ENCODE results near the gene DEDD. TPM values are rescaled to one million over a fixed set of nuclear protein-coding genes. Genes with fewer than 3 reads are reported as not detected.

DEDD gene
- total RNA-seq, 1 experiment from 2014 or later: 18.8 TPM

DNA sequence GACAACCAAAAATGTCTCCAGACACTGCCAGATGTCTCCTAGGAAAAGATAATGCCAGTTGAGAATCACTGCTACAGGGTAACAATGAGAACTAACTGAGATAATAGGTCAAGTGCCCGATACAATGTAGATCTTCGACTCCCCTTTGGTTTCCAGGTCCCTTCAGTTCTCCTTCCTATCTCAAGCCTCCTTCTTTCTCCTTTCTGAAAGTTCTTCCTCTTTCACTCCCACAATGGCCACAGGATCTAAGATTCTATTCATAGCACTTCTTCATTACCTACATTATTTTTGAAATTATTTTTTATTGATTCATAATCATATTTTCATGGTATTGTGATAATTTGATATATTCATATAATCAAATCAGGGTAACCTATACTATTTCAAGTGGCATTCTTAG, 20.9 kb downstream of the DEDD start:
- in situ Hi-C loops (cut with HindIII; ENCODE audit: low pct_unique_long_range_greater_than_20kb, low sequenced_read_pairs): no loop called here

DNA sequence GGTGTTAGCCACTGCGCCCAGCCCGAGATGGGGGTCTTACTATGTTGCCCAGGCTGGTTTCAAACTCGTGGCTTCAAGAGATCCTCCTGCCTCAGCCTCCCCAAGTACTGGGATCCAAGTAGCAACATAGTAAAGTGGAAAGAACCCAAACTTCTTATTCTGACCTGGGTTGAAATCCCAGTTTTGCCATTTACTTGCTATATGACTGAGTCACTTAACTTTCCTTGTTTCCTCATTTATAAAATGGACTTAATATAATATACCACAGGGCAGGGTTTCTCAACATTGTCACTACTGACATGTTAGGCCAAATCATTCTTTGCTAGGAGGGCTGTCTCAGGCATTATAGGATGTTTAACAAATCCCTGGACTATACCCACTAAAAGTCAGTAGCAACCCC, 21.4 kb downstream of the DEDD start:
- in situ Hi-C loops (cut with HindIII; ENCODE audit: low pct_unique_long_range_greater_than_20kb, low sequenced_read_pairs): no loop called here
- DNase-seq (ENCODE audit: low read depth, low spot score): no peak

More for the DNA sequence above, 20.9 kb downstream of the DEDD start:
- DNase-seq (ENCODE audit: low read depth, low spot score): no peak

DNA sequence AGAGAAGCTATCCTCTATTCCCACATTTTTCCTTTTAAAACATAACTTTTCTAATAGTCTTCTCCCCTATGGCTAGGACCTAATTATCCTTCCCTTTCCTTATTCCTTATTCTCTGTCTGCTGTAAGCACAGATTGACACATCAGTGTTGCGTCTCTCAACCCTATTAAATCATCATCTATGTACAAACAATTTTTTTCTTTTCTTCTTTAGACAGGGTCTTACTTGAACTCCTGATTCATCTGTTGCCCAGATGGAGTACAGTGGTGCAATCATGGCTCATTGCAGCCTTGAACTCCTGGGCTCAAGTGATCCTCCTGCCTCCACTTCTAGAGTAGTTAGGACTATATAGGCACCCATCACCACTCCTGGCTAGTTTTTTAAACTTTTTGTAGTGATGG, 26.0 kb downstream of the DEDD start:
- no peak for DNase-seq (ENCODE audit: low read depth, low spot score)
- in situ Hi-C loops (cut with HindIII; ENCODE audit: low pct_unique_long_range_greater_than_20kb, low sequenced_read_pairs): no loop called here

DNA sequence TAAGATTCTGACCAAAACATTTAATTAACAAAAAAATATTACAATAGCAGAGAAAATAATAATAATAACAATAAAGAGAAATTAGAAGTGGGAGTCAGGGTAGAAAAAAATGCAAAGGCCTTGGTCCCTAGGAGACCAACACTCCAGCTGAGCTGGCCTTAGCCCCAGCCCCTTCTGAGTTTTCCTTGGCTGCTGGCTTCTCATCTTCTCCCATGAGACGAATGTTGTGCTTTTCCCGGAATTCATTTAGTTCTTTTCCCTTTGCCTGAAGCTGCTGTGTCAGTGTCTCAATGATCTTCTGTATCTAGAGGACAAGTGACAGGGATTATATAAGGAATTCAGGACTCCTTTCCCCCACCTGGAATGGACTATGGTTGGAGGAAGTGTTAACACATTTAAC, 31.9 kb downstream of the DEDD start:
- in situ Hi-C loops (cut with HindIII; ENCODE audit: low pct_unique_long_range_greater_than_20kb, low sequenced_read_pairs): no loop called here
- DNase-seq (ENCODE audit: low read depth, low spot score): no peak

DNA sequence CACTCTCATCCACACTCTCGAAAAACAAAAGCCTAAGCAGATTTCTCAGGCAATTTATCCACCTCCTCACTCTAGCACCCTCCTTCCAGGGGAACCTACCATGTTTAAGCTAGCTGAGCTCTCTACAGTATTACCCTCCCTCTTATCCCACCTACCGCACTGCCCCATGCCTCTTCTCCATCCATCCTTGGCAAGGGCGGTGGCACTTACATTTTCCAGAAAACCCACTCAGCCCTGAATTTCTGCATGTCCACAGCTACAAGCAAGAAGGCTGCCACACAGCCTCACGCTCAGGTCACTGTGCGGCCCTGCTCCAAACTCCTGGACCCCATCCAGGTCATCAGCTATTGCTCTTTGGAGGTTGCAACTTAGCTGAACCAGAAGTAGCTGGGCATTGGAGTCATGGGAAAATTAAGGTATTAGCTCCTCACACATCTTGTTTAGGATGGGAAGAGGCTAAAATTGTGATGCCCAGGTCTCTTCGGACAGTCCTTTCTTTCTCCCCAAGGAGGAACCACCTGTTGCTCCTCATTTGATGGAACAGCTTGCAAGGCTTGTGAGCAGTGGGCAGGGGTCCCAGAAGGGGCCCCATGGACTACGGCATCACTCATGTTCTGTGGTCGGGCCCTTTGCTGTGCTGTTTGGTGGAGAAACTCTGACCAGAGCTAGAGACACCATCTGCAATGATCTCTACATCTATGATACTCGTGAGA, 33.2 kb downstream of the DEDD start:
- in situ Hi-C loops (cut with HindIII; ENCODE audit: low pct_unique_long_range_greater_than_20kb, low sequenced_read_pairs): no loop called here
- DNase-seq (ENCODE audit: low read depth, low spot score): no peak

DNA sequence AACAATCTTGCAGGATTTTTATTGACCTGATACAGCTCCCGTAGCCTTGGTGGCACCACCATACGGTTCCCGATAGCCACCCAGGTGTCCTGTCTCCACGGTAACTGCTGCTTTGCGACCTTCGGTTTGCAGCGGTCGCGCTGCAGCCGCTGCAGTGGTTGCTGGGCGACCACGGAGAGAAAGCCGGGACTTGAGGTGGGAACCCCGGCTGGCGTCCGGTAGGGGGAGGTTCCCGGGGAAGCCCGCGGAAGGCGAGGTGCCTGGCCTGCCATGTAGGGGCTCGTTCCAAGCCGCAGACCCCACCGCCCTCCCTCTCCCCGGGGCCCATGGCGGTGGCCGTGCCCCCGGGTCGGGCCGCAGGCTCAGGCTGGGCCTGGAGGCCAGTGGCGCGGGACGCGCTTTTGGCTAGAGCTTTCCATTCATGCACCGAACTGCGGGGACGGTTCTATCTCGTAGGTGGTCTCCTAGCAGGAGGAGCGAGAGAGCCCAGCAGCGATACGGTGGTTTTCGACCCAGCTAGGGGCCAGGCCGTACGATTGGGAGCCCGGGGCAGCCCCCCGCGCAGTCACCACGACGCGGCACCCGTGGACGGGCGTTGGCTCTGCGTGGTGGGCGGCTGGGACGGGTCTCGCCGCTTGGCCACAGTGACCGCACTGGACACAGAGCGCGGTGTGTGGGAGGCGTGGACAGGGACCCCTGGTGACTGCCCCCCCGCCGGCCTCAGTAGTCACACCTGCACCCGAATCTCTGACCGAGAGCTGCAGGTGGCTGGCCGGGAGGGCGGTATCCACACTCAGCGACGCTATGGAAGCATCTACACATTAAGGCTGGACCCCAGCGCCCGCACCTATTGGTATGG, 34.0 kb downstream of the DEDD start, which contains the start of gene KLHDC9:
KLHDC9 (plus strand) TSS at position 152 of the 859 bp plus-strand sequence; CDS start at position 327, 175 bp downstream.
- no peak for DNase-seq (ENCODE audit: low read depth, low spot score)
- in situ Hi-C loops (cut with HindIII; ENCODE audit: low pct_unique_long_range_greater_than_20kb, low sequenced_read_pairs): no loop called here

DNA sequence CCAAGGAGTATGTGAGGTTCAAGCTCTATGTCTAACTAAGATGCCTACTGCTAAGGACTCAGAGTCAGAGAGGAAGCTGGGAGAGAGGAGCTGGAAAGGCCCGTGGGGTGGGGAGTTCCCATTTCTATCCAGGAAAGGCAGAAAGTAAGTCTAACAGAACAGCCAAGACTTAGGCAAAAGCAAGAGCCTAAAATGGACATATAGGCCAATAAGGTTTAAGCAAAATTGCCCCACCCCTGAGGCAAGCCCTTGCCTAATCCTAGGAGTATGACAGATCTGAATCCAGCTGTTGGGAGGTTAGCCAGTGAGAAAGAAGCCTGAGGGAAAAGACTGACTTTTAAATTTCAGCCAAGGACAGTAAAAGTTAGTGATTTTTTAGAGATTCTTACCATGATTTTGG, 35.9 kb downstream of the DEDD start:
- no peak for DNase-seq (ENCODE audit: low read depth, low spot score)
- in situ Hi-C loops (cut with HindIII; ENCODE audit: low pct_unique_long_range_greater_than_20kb, low sequenced_read_pairs): no loop called here

DNA sequence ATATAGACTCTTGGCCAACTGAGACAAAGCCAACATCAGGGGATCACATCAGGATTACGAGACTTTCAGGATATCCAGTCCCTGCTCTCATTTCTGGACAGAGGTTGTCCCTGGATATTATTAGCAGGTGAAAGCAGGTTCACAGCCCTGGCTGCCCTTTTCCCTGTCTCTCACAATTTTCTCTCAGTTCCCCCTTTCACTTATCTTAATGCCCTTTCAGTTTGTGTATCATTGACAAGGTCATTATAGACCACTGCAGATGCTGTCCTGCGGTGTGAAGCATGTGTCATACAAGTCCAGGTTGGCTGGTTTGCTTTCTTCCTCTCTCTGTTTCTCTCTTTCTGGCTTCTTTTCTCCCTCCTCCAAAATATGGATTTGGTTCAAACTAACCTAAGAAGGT, 36.5 kb downstream of the DEDD start:
- in situ Hi-C loops (cut with HindIII; ENCODE audit: low pct_unique_long_range_greater_than_20kb, low sequenced_read_pairs): no loop called here
- no peak for DNase-seq (ENCODE audit: low read depth, low spot score)

DNA sequence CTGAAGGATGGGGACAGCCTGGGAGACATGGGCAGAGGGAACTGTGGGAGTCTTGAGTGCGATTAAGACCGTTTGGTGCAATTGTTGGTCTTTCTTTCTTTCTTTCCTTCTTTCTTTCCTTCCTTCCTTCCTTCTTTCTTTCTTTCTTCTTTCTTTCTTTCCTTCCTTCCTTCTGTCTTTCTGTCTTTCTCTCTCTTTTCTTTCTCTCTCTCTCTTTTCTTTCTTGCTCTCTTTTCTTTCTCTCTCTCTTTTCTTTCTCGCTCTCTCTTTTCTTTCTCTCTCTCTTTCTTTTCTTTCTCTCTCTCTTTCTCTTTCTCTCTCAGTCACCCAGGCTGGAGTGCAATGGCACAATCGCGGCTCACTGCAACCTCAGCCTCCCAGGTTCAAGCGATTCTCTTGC, 37.2 kb downstream of the DEDD start:
- no peak for DNase-seq (ENCODE audit: low read depth, low spot score)
- in situ Hi-C loops (cut with HindIII; ENCODE audit: low pct_unique_long_range_greater_than_20kb, low sequenced_read_pairs): no loop called here

DNA sequence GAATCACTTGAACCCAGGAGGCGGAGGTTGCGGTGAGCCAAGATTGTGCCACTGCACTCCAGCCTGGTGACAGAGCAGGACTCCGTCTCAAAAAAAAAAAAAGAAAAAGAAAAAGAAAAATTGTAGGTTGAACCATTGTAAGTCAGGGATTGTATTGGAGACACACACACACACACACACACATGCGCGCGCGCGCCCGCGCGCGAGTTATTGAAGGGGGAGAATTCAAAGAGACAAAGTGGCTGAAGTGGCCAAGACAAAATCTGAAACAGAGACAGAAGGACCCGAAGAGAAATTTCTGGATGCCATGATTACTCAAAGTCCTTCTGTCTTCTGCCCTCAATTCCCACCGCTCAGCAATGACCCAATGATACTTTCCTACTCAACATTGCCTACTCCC, 38.0 kb downstream of the DEDD start:
- in situ Hi-C loops (cut with HindIII; ENCODE audit: low pct_unique_long_range_greater_than_20kb, low sequenced_read_pairs): no loop called here

DNA sequence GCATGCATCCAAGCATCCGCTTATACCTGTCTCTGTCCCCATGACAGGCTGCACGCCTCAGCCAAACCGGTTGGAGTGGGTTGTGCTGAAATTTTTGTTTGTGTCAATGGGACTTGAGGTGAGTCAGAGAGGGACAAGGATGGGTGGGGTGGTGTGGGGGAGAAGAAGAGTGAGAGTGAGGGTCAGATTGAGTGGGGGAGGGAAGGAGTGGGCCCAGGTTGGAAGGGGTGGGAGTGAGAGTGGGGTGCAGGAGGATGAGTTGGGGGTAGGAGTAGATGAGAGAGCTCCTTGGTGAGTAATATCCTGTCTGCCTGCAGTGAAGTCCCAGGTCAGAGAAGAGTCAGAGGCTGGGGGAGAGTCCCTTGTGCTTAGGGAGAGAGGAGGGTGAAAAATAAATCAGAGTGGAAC, 39.8 kb downstream of the DEDD start:
- in situ Hi-C loops (cut with HindIII; ENCODE audit: low pct_unique_long_range_greater_than_20kb, low sequenced_read_pairs): no loop called here
- DNase-seq (ENCODE audit: low read depth, low spot score): no peak

More for the DNA sequence above, 38.0 kb downstream of the DEDD start:
- no peak for DNase-seq (ENCODE audit: low read depth, low spot score)

DNA sequence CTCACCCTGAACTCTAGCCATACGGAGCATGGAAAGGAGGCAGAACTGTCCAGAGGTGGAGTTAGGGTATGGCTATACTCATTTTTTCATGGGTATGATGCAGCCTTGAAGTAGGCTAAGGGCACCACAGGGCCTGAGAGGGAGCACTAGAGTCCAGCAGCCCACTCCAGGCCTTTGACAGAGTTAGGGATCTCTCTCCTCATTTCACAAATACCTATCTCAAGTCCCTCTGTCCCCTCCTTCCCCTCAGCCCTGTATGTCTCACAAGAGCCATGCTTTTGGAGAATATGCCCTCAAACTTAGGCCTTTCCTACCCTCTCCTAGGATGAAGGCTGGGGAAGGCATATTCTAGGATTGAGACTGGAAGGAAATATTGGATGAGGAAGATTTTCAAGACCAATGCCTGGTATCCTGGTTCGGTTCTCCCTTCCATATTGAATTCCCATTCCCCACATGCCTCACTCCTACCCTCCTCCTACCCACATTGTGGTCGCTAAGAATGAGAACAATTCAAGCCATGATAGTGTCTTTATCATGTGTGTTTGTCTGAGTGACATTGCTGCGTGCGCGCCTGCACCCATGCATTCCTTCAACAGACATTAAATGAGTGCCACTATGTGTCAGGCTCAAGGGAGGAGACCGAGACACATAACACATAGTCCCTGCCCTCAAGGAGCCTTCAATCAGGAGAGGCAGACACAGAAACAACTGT, 40.5 kb downstream of the DEDD start:
- no peak for DNase-seq (ENCODE audit: low read depth, low spot score)
- in situ Hi-C loops (cut with HindIII; ENCODE audit: low pct_unique_long_range_greater_than_20kb, low sequenced_read_pairs): no loop called here

DNA sequence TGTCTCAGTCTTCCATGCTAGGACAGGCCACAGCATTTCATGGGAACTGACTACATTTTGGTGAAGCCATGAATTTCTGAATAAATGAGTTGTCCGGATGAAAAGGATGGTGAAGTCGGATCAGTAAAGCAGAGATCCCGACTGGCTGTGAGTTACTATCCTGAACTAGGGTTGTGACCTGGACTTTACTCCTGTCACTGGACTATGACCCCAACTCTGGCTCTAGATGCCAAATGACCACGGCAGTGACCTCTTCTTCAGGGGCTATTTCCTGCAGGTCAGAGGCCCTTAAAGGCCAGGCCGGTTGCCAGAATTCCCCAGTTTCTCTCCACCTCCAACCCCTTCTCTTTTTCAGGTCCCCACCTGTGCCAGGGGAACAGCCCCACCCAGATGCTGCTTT, 41.4 kb downstream of the DEDD start:
- no peak for DNase-seq (ENCODE audit: low read depth, low spot score)
- in situ Hi-C loops (cut with HindIII; ENCODE audit: low pct_unique_long_range_greater_than_20kb, low sequenced_read_pairs): no loop called here

DNA sequence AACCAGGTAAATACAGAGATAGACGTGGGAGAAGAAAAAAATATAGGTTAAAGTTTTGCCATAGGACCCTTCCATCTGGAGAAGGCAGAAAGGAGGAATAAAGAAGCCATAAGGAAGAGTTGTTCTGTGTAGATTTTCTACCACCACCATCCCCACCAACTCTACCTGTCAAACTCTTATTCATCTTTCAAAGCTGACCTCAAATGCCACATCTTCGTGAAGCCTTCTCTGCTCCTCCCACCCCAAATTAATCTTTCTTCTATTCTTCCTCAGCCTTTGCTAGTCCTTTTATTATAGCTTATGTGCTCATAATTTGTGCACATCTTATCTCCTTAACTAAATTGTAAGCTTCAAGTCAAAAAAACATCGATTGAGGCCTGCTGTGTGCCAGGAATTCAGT, 41.9 kb downstream of the DEDD start:
- DNase-seq (ENCODE audit: low read depth, low spot score): no peak
- in situ Hi-C loops (cut with HindIII; ENCODE audit: low pct_unique_long_range_greater_than_20kb, low sequenced_read_pairs): no loop called here

DNA sequence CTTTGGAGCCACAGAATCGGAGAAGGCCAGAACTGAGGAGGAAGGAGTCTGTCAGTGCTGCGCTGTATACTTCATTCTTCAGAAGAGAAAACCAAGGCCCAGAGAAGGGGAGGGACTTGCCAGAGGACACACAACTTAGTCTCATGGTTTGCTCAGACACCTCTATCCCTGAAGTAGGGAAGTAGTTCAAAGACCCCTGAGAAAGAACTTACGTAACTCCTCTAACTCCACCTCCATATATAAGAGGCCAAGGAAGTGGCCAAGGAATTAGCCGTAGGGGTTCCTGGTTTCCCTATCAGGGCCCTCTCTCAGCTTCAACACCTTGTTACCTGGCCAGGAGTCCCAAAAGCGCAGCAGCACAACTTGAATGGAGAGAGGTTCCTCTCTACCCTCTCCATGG, 42.5 kb downstream of the DEDD start:
- DNase-seq (ENCODE audit: low read depth, low spot score): no peak
- in situ Hi-C loops (cut with HindIII; ENCODE audit: low pct_unique_long_range_greater_than_20kb, low sequenced_read_pairs): no loop called here

DNA sequence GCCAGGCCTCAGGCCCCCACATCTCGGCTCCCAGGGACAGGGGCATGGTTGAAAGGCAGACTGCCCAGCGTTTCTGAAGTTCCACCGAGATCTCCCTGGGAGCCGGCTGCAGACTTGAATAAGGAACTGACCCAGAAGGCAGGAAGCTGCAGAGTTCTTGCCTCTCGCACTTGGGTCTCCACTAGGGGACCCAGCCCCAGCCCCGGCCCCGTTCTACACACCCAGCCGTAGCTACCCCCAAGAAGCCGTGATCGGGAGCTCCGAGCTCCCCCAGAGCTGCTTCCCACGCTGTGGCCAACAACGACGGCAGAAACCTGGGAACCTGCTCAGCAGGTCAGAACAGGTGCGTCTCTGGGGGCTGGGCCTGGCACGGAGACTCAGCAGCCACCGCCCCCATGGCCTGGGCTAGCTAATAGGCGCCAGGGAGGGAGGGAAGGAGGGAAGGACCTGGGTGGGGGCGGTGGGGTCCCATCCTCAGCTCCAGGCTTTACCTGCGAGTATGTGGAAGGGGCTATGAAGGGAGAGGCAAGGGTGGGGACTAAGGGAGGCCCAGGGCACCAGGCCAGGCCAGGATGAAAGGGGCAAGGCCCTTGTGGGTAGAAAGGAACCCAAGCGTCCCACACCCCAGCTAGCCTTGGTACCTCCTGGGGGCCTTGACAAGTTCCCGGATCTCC, 43.1 kb downstream of the DEDD start, which contains the start of gene NECTIN4:
NECTIN4 (minus strand) TSS at position 308 of the 674 bp plus-strand sequence; CDS start at position 46, 262 bp downstream.
- DNase-seq (ENCODE audit: low read depth, low spot score): no peak
- in situ Hi-C loops (cut with HindIII; ENCODE audit: low pct_unique_long_range_greater_than_20kb, low sequenced_read_pairs): no loop called here

DNA sequence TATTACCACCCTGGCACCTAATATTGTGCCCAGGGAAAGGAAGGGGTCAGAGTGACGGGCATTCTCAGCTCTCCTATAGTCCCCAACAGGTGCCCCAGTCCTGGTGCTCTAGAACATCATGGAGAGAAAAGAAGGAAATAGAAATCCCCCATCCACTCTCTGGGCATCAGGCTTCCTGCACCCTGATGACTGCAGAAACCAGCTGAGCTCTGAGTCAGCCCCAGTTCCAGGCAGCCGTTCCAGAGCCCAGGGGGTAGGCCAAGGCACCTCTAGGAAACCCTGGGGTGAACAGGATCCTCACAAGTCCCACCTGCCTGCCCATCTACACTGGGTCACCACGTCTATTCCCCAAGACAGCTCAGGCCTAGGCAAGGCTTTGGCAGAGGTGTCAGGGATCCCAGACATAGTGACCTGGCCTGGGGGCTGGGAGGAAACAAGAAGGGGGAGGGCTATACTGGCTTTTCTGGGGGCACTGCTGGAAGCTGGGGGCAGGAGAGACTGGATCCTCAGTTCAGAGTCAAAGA, 43.8 kb downstream of the DEDD start:
- no peak for DNase-seq (ENCODE audit: low read depth, low spot score)
- in situ Hi-C loops (cut with HindIII; ENCODE audit: low pct_unique_long_range_greater_than_20kb, low sequenced_read_pairs): no loop called here
